H1 (cell line): Measurements from ENCODE around the gene CHCHD6. TPM values are rescaled to one million over a fixed set of nuclear protein-coding genes. Genes with fewer than 3 reads are reported as not detected.

Source experiments
- BRCA1 ChIP-seq: IDR thresholded peaks from 2 replicates; pipeline ENCODE4 v1.6.1; 2012; ENCODE audit warnings: low read depth, low read length, improper control_type of control experiment
- CBX5 ChIP-seq: fragments of 300-800, 300-1000 bp; sonication (generic); IDR thresholded peaks from 2 replicates; pipeline ENCODE4 v1.7.1; 2016; ENCODE audit warnings: antibody characterized with exemption, low read length, low read depth
- CEBPB ChIP-seq: IDR thresholded peaks from 2 replicates; pipeline ENCODE4 v1.6.1; 2012; ENCODE audit warnings: low read depth, low read length
- CHD1 ChIP-seq: IDR thresholded peaks from 2 replicates; pipeline ENCODE4 v1.6.1; 2012; ENCODE audit warnings: low read depth, low read length, improper control_type of control experiment
- CREB1 ChIP-seq: IDR thresholded peaks from 2 replicates; pipeline ENCODE4 v1.6.1; 2012; ENCODE audit warnings: inconsistent platforms
- EP300 ChIP-seq, 2 experiments: IDR thresholded peaks; 1 replicate in 1 of 2; 2 replicates in 1 of 2; pipeline ENCODE4 v1.6.1; 2011 to 2012; ENCODE audit warnings: low read depth in 2 of 2, low read length in 2 of 2, mild to moderate bottlenecking in 2 of 2, borderline replicate concordance in 1 of 2, inconsistent platforms in 1 of 2, moderate library complexity in 1 of 2
- EZH2 ChIP-seq: fragments of 200-600 bp; sonication (generic); IDR thresholded peaks from 2 replicates; pipeline ENCODE4 v1.7.1; 2012; ENCODE audit warnings: low read depth, mild to moderate bottlenecking, moderate library complexity, low read length, inconsistent platforms; ENCODE audit not compliant: severe bottlenecking
- FOSL1 ChIP-seq: IDR thresholded peaks from 2 replicates; pipeline ENCODE4 v1.6.1; 2011; ENCODE audit warnings: mild to moderate bottlenecking, low read depth, low read length, moderate library complexity; ENCODE audit not compliant: insufficient read depth
- GABPA ChIP-seq: IDR thresholded peaks from 2 replicates; pipeline ENCODE4 v1.6.1; 2011; ENCODE audit warnings: mild to moderate bottlenecking, low read length, moderate library complexity, borderline replicate concordance; ENCODE audit not compliant: insufficient read depth
- HDAC2 ChIP-seq, 2 experiments: fragments of 300-600 bp in 1 of 2; sonication (generic) in 1 of 2; IDR thresholded peaks; 2 replicates each; pipeline ENCODE4 v1.6.1; 2011 to 2012; ENCODE audit warnings: low read depth in 2 of 2, low read length in 2 of 2, mild to moderate bottlenecking in 2 of 2, moderate library complexity in 2 of 2, borderline replicate concordance in 1 of 2, inconsistent platforms in 1 of 2
- JUND ChIP-seq: IDR thresholded peaks from 2 replicates; pipeline ENCODE4 v1.6.1; 2011; ENCODE audit warnings: mild to moderate bottlenecking, improper control_type of control experiment, low read length
- MAFK ChIP-seq: IDR thresholded peaks from 2 replicates; pipeline ENCODE4 v1.6.1; 2012; ENCODE audit warnings: low read depth, mild to moderate bottlenecking, improper control_type of control experiment, low read length
- POU5F1 ChIP-seq: IDR thresholded peaks from 2 replicates; pipeline ENCODE4 v1.6.1; 2011; ENCODE audit warnings: low read depth, mild to moderate bottlenecking, low read length, moderate library complexity
- RXRA ChIP-seq: IDR thresholded peaks from 2 replicates; pipeline ENCODE4 v1.6.1; 2011; ENCODE audit warnings: low read depth, mild to moderate bottlenecking, low read length, moderate library complexity; ENCODE audit not compliant: insufficient read depth
- SIRT6 ChIP-seq: IDR thresholded peaks from one replicate; pipeline ENCODE4 v1.7.1; 2012; ENCODE audit warnings: low read length, inconsistent platforms
- SP4 ChIP-seq: IDR thresholded peaks from 2 replicates; pipeline ENCODE4 v1.6.1; 2012; ENCODE audit warnings: low read length, inconsistent platforms
- SRF ChIP-seq: IDR thresholded peaks from 2 replicates; pipeline ENCODE4 v1.6.1; 2011; ENCODE audit warnings: mild to moderate bottlenecking, low read depth, low read length, moderate library complexity
- SUZ12 ChIP-seq: fragments of 200-600 bp; sonication (generic); IDR thresholded peaks from 2 replicates; pipeline ENCODE4 v1.6.1; 2012; ENCODE audit warnings: mild to moderate bottlenecking, inconsistent platforms, low read length, moderate library complexity, mixed read lengths
- TAF1 ChIP-seq: IDR thresholded peaks from 2 replicates; pipeline ENCODE4 v1.6.1; 2011; ENCODE audit warnings: mild to moderate bottlenecking, low read depth, low read length
- TAF7 ChIP-seq: optimal IDR thresholded peaks from 2 replicates; pipeline ENCODE3; 2011; ENCODE audit warnings: low read depth, mild to moderate bottlenecking, inconsistent platforms, low read length, moderate library complexity, borderline replicate concordance
- TCF12 ChIP-seq: IDR thresholded peaks from 2 replicates; pipeline ENCODE4 v1.6.1; 2011; ENCODE audit warnings: low read depth, mild to moderate bottlenecking, low read length
- YY1 ChIP-seq: IDR thresholded peaks from 2 replicates; pipeline ENCODE4 v1.6.1; 2011; ENCODE audit warnings: low read depth, mild to moderate bottlenecking, low read length
- ZNF274 ChIP-seq: IDR thresholded peaks from 2 replicates; pipeline ENCODE4 v1.7.0; 2012; ENCODE audit warnings: low read length, borderline replicate concordance; ENCODE audit errors: extremely low read depth
- polyA plus RNA-seq, 7 experiments: library from polyadenylated mRNA; depleted of rRNA in 3 of 7; stranded (reverse) in 5 of 7; unstranded in 2 of 7; fragments of >200 nt in 5 of 7; fragments of 200-250 nt in 2 of 7; gene quantifications; 1 replicate in 5 of 7; 2 replicates in 1 of 7; 4 replicates in 1 of 7; pipeline versions ENCODE4 v1.2.1 to v1.2.3, GENCODE V29; 2011 to 2013; ENCODE audit warnings: missing spikeins in 2 of 7, mixed read lengths in 2 of 7
- total RNA-seq: library from RNA; stranded (reverse); fragmentation: NEBNext Ultra II Directional; extraction: Animal tissue kit (Norgen Biotek cat#: 25700); gene quantifications from 2 replicates; pipeline ENCODE4 v1.2.1, GENCODE V29; 2021
- TF ChIP-seq, protein P1 (sequence below): IDR thresholded peaks from 2 replicates; pipeline ENCODE4 v1.6.1; 2011; ENCODE audit warnings: low read length, improper control_type of control experiment

The CHCHD6 gene
- total and polyA plus RNA-seq, 2 of the 8 experiments (the other 6 are each of a cell fraction or from before 2014, with no cell fraction given) = 32.4 to 37.6 TPM

- no peak for TF ChIP-seq SP4
- no peak for TF ChIP-seq FOSL1
- no peak for TF ChIP-seq EZH2
- TF ChIP-seq CREB1 = no peak
- no peak for TF ChIP-seq POU5F1
- no peak for TF ChIP-seq SIRT6
- no peak for TF ChIP-seq CHD1
- TF ChIP-seq RXRA = no peak
- TF ChIP-seq MAFK = no peak
- TF ChIP-seq TAF7 = no peak
- TF ChIP-seq BRCA1 = no peak
- TF ChIP-seq JUND = peak; percentile 66; the same call in 1 of the 2 replicates
- no peak for TF ChIP-seq GABPA
- TF ChIP-seq ZNF274 = no peak
- TF ChIP-seq TAF1 = no peak
- peak; percentile 88 for TF ChIP-seq CEBPB
- peak in 1 of 2 experiments; percentile 29; a peak in 1 of 4 replicates for TF ChIP-seq HDAC2 (IDR thresholded peaks at IDR 0.05; ENCODE audit: borderline replicate concordance in 1 of 2, low read depth in 2 of 2, low read length in 2 of 2)
- TF ChIP-seq EP300 (IDR thresholded peaks at IDR 0.05; ENCODE audit: borderline replicate concordance in 1 of 2, low read depth in 2 of 2, low read length in 2 of 2) = peak in 1 of 2 experiments; percentile 96; a peak in 2 of 3 replicates
- TF ChIP-seq YY1 = peak; percentile 48; the same call in 1 of the 2 replicates
- no peak for TF ChIP-seq SUZ12
- TF ChIP-seq SRF = no peak; the same call in 1 of the 2 replicates
- TF ChIP-seq, protein P1, sequence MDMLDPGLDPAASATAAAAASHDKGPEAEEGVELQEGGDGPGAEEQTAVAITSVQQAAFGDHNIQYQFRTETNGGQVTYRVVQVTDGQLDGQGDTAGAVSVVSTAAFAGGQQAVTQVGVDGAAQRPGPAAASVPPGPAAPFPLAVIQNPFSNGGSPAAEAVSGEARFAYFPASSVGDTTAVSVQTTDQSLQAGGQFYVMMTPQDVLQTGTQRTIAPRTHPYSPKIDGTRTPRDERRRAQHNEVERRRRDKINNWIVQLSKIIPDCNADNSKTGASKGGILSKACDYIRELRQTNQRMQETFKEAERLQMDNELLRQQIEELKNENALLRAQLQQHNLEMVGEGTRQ = no peak
- TF ChIP-seq CBX5 = no peak
- TF ChIP-seq TCF12 = peak; percentile 93
Measured at GRCh38 chr3:126850370-126851085, 146.5 kb downstream of the CHCHD6 start (continued).
